Progenitor cell of endocrine pancreas (in vitro differentiated cells): Measurements from ENCODE around the gene PRRX2. TPM values are rescaled to one million over a fixed set of nuclear protein-coding genes. Genes with fewer than 3 reads are reported as not detected.
A peak's percentile ranks its signal among the peaks of the same experiment; 100 is the strongest.

Source experiments
- DNase-seq: peaks from one replicate; pipeline ENCODE4 v3.0.0; 2021; ENCODE audit warnings: low spot score; ENCODE audit not compliant: unreplicated experiment
- H3K27ac Mint-ChIP-seq: 2 replicates; pipeline ENCODE4 v1.8.0; 2021; ENCODE audit warnings: mild to moderate bottlenecking, moderate library complexity, mixed read lengths
- H3K27me3 Mint-ChIP-seq: 2 replicates; pipeline ENCODE4 v1.8.0; 2021; ENCODE audit warnings: mixed read lengths
- H3K36me3 Mint-ChIP-seq: 2 replicates; pipeline ENCODE4 v1.8.0; 2022; ENCODE audit warnings: mixed read lengths; ENCODE audit not compliant: insufficient read depth
- H3K4me1 Mint-ChIP-seq: 2 replicates; pipeline ENCODE4 v1.8.0; 2021; ENCODE audit warnings: low read depth, mixed read lengths
- H3K4me3 Mint-ChIP-seq: 2 replicates; pipeline ENCODE4 v1.8.0; 2021; ENCODE audit warnings: low read depth, mild to moderate bottlenecking, moderate library complexity, mixed read lengths
- H3K9me3 Mint-ChIP-seq: 2 replicates; pipeline ENCODE4 v1.8.0; 2021; ENCODE audit warnings: low read depth, mixed read lengths
- CTCF ChIP-seq: fragments of 200-600 bp; sonication (generic); IDR thresholded peaks from one replicate; pipeline ENCODE4 v1.5.0; 2021; ENCODE audit warnings: antibody characterized with exemption, mild to moderate bottlenecking; ENCODE audit not compliant: unreplicated experiment
- total RNA-seq: library from RNA; stranded (reverse); gene quantifications from 2 replicates; pipeline ENCODE4 v1.2.1, GENCODE V29; 2021

Gene PRRX2
- total RNA-seq, 1 donor from 2014 or later: 0.79 TPM

GRCh38 chr9:129640871-129641749, 24.3 kb upstream of the PRRX2 start:
- H3K4me3 Mint-ChIP-seq: peak overlapping the region; percentile 74
- peaks cover 10% of the 10 kb centered on the region for H3K4me1 Mint-ChIP-seq
- H3K9me3 Mint-ChIP-seq: no peaks in the 10 kb centered on the region
- peak overlapping the region; percentile 46 for H3K27ac Mint-ChIP-seq
- H3K27me3 Mint-ChIP-seq: no peaks in the 10 kb centered on the region
- peaks cover 5% of the 10 kb centered on the region for H3K36me3 Mint-ChIP-seq
- TF ChIP-seq CTCF: no peak
- no peak for DNase-seq

GRCh38 chr9:129641750-129642585, 23.5 kb upstream of the PRRX2 start, which contains the start of gene ASB6:
Gene ASB6, minus strand, starts transcription at chr9:129642151. Its CDS starts 152 bp downstream, at chr9:129641999.
- Mint-ChIP-seq H3K9me3 (no peaks in the 10 kb centered on the region), H3K4me3 (peak within 1 kb of the TSS; percentile 74)

GRCh38 chr9:129643706-129644105, 21.7 kb upstream of the PRRX2 start:
- H3K4me3 Mint-ChIP-seq: no peak overlapping the region
- no peak for DNase-seq

More at GRCh38 chr9:129641750-129642585, 23.5 kb upstream of the PRRX2 start, which contains the start of gene ASB6:
- Mint-ChIP-seq H3K36me3 (peaks cover 5% of the 10 kb centered on the region), H3K27me3 (no peaks in the 10 kb centered on the region), H3K27ac (peak within 1 kb of the TSS; percentile 93), H3K4me1 (peaks cover 10% of the 10 kb centered on the region)
- peak; percentile 100 for DNase-seq
- peak; percentile 100 for TF ChIP-seq CTCF

GRCh38 chr9:129644365-129644764, 21.1 kb upstream of the PRRX2 start:
- H3K27ac Mint-ChIP-seq: no peak overlapping the region
- H3K9me3 Mint-ChIP-seq: no peaks in the 10 kb centered on the region
- no peaks in the 10 kb centered on the region for H3K36me3 Mint-ChIP-seq
- no peak overlapping the region for H3K4me3 Mint-ChIP-seq
- no peaks in the 10 kb centered on the region for H3K27me3 Mint-ChIP-seq
- TF ChIP-seq CTCF: no peak
- peaks cover 14% of the 10 kb centered on the region for H3K4me1 Mint-ChIP-seq
- DNase-seq: no peak

More at GRCh38 chr9:129643706-129644105, 21.7 kb upstream of the PRRX2 start:
- H3K9me3 Mint-ChIP-seq: no peaks in the 10 kb centered on the region
- TF ChIP-seq CTCF: no peak
- H3K4me1 Mint-ChIP-seq: peaks cover 14% of the 10 kb centered on the region
- H3K36me3 Mint-ChIP-seq: no peaks in the 10 kb centered on the region
- peak overlapping the region; percentile 20 for H3K27ac Mint-ChIP-seq
- H3K27me3 Mint-ChIP-seq: no peaks in the 10 kb centered on the region

- Mint-ChIP-seq H3K27ac (no peak overlapping the region), H3K27me3 (no peaks in the 10 kb centered on the region), H3K4me1 (peaks cover 14% of the 10 kb centered on the region), H3K36me3 (no peaks in the 10 kb centered on the region), H3K9me3 (no peaks in the 10 kb centered on the region), H3K4me3 (no peak overlapping the region)
- no peak for TF ChIP-seq CTCF
- no peak for DNase-seq
Observed at GRCh38 chr9:129644902-129645301, 20.5 kb upstream of the PRRX2 start.
